ENCODE results near the gene ABHD16A.
A peak's percentile ranks its signal among the peaks of the same experiment; 100 is the strongest.

The ABHD16A gene

DNA sequence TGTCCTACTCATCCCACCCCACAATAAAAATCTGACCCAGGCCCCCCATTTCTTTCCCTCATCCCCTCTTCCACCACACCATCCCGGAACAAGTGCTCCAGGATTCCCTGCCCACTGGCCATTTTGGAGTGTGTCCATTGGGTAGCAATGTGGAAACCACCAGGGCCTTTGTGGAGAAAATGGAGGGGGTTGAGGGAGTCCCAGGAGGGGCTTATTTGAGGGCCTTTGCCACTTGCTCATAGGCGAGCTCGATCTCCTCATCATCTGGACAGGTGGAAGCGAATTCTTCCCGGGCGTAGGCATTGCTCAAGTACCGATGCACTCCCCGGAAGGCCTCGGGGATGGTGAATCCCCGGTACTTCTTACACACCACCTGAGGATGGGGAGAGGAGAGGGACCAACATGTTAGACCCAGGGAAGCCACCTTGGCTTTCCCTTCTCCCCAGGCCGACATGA, 27.5 kb upstream of the ABHD16A start:
- DNase-seq, result no peak

- DNase-seq, result peak; percentile 97
Observed at GRCh38 chr6:31729979-31730630, 27.0 kb upstream of the ABHD16A start.

GRCh38 chr6:31729515-31729978, 26.4 kb upstream of the ABHD16A start:
- DNase-seq, result peak; percentile 96

GRCh38 chr6:31728767-31729514, 25.8 kb upstream of the ABHD16A start, which contains the start of gene DDAH2:
Gene DDAH2, minus strand, starts transcription at chr6:31729299. Its CDS starts 138 bp downstream, at chr6:31729161.
- DNase-seq, result peak; percentile 28

GRCh38 chr6:31727717-31728671, 24.9 kb upstream of the ABHD16A start:
- no peak for DNase-seq

DNA sequence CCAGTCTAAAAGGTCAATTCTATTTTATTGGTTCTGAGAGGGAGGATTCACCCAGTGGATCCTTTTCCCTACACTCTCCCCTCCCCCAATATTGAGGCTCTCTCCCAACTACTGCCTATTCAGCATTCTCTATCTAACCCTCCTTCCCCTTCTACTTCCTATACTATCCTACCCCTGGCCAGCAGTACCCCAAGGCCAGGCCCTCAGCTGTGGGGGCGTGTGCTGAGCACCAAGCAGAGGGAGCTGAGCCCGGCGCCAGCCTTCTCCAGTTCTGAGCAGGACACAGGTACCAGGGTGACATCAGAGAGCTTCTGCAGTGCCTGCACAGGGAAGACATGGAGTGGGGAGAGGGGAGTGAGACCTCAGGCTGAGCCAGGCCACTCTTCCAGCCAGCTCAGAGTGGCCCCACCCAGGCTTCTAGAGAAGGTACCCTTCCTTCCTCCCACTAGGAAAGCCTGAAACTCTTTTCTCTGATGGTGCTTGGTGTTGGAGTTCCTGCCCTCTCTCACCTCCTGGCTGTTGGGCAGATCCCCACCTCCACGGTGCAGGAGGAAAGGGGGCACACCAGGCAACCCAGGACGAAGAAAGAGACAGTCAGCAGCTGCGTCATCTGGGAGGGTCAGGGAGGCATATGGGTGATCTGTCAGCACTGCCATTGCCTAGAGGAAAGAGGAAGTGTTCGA, 24.1 kb upstream of the ABHD16A start:
- no peak for DNase-seq

GRCh38 chr6:31725502-31726350, 22.6 kb upstream of the ABHD16A start:
- DNase-seq, result no peak

GRCh38 chr6:31723980-31724691, 21.0 kb upstream of the ABHD16A start:
- no peak for DNase-seq

- DNase-seq, result no peak
Observed at GRCh38 chr6:31723245-31723979, 20.3 kb upstream of the ABHD16A start, which contains the start of gene MPIG6B. Gene MPIG6B, plus strand, starts transcription at chr6:31723373. Its CDS starts 11 bp downstream, at chr6:31723384.

- DNase-seq, result no peak
Observed at GRCh38 chr6:31722173-31722572, 19.0 kb upstream of the ABHD16A start.

- no peak for DNase-seq
Observed at GRCh38 chr6:31721351-31722020, 18.4 kb upstream of the ABHD16A start, which contains the start of gene LY6G6C. Gene LY6G6C, minus strand, starts transcription at chr6:31721746. Its CDS starts 67 bp downstream, at chr6:31721679.

DNA sequence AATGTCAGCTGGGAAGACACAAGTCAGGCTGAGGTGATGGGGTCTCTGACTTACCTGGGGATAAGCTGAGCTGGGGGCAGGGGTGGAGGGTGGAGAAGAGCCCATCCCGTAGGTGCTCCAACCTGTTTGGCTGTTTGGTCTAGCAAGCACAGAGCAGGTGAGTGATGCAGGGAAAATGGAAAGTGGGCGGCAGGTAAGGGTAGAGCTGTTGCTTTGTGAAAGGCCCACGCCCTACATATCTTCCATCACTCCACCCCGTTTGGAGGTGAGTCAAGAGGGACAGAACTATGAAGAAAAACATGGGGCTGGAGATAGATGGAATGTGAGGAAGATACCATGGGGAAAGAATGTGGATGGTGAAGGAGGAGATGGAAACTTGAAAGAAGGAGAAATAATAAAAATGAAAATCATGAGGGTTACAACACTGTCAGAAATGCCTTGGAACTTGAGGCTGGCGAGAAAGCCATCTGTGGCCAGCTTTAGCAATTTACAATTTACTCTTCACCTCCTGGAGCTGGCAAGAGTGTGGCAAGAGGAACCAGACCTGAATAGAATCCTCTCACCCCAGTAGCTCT, 17.2 kb upstream of the ABHD16A start:
- no peak for DNase-seq

GRCh38 chr6:31719001-31719400, 15.9 kb upstream of the ABHD16A start:
- no peak for DNase-seq

- no peak for DNase-seq
Observed at GRCh38 chr6:31718265-31718664, 15.1 kb upstream of the ABHD16A start.

GRCh38 chr6:31717499-31718222, 14.5 kb upstream of the ABHD16A start:
- no peak for DNase-seq

- DNase-seq, result no peak
Observed at GRCh38 chr6:31715022-31715958, 12.2 kb upstream of the ABHD16A start, which contains the start of gene LY6G6D. Gene LY6G6D, plus strand, starts transcription at chr6:31715348. Its CDS starts 8 bp downstream, at chr6:31715356.
